ENCODE data around the gene PEX5L. TPM values are rescaled to one million over a fixed set of nuclear protein-coding genes. Genes with fewer than 3 reads are reported as not detected.

The PEX5L gene
- polyA plus RNA-seq, 1 of the 3 experiments (the other 2 are of a cell fraction): not detected

DNA sequence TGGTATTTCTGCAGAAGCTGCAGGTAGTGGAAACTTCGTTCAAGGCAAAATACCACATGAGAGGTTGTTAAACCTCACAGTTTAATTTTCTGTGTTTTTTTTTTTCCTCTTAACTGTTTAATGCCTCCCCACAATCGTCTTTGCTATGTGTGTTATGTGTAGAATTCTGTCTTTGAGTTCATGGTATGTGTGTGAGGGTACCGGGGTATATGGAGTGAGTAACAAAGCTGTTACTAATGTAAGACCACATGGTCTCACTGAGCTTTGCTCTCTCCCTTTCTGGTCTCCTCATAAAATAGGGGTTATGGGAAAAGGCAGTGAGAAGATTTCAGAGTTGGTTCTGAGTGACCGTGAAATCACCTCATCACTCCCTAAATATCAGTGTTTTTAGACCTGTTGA is 240.3 kb downstream of the PEX5L start:
- peaks cover 7% of the 10 kb centered on the region for H3F3A ChIP-seq (replicated peaks; ENCODE audit: insufficient read depth)
- H3K4me1 ChIP-seq (ENCODE audit: control insufficient read depth in 1 of 2, insufficient read depth in 2 of 2, low read depth in 1 of 2, low read length in 1 of 2): peaks cover 0 to 3% of the 10 kb centered on the region in 2 experiments; a peak in 2 of 4 replicates
- no peaks in the 10 kb centered on the region for H3K9me3 ChIP-seq
- no peak overlapping the region for H3K4me3 ChIP-seq (ENCODE audit: low read depth in 2 of 2, low read length in 1 of 2)
- H3K9me2 ChIP-seq: no peaks in the 10 kb centered on the region
- H3K27ac ChIP-seq (ENCODE audit: low read depth in 2 of 2, low read length in 1 of 2): no peak overlapping the region
- no peaks in the 10 kb centered on the region for H3K27me3 ChIP-seq (ENCODE audit: insufficient read depth)
- H3K36me3 ChIP-seq (replicated peaks in 1 of 2; ENCODE audit: control insufficient read depth in 1 of 2, insufficient read depth in 2 of 2, low read length in 1 of 2): no peaks in the 10 kb centered on the region
- H3K79me2 ChIP-seq (ENCODE audit: insufficient read depth): no peaks in the 10 kb centered on the region
- 86% methylated on average over 4 of the region's 4 CpGs for WGBS (ENCODE audit: low lambda C conversion rate)
- H2AFZ ChIP-seq (ENCODE audit: low read depth): no peak overlapping the region
- CTCF ChIA-PET: interaction anchor here (1.0 kb wide), 1 partner anchor 15 kb away, joined by 4 read pairs; no protein-coding TSS in a partner anchor
- H4K20me1 ChIP-seq (ENCODE audit: insufficient read depth): no peaks in the 10 kb centered on the region
- no peak for DNase-seq
- no peak overlapping the region for H3K4me2 ChIP-seq
- TF ChIP-seq NFIC (IDR thresholded peaks at IDR 0.05; ENCODE audit: borderline replicate concordance): no peak
- no peak for TF ChIP-seq CHD2 (IDR thresholded peaks at IDR 0.05; ENCODE audit: low read length, partially characterized antibody)
- no peak for TF ChIP-seq GABPA (IDR thresholded peaks at IDR 0.05; ENCODE audit: low read depth)
- TF ChIP-seq FOSL2 (IDR thresholded peaks at IDR 0.05; ENCODE audit: borderline replicate concordance, low read depth): no peak
- TF ChIP-seq, protein P1, sequence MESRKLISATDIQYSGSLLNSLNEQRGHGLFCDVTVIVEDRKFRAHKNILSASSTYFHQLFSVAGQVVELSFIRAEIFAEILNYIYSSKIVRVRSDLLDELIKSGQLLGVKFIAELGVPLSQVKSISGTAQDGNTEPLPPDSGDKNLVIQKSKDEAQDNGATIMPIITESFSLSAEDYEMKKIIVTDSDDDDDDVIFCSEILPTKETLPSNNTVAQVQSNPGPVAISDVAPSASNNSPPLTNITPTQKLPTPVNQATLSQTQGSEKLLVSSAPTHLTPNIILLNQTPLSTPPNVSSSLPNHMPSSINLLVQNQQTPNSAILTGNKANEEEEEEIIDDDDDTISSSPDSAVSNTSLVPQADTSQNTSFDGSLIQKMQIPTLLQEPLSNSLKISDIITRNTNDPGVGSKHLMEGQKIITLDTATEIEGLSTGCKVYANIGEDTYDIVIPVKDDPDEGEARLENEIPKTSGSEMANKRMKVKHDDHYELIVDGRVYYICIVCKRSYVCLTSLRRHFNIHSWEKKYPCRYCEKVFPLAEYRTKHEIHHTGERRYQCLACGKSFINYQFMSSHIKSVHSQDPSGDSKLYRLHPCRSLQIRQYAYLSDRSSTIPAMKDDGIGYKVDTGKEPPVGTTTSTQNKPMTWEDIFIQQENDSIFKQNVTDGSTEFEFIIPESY (IDR thresholded peaks at IDR 0.05; ENCODE audit: borderline replicate concordance, low read depth): no peak
- no peak for TF ChIP-seq TCF12 (IDR thresholded peaks at IDR 0.05)
- TF ChIP-seq RCOR1 (IDR thresholded peaks at IDR 0.05; ENCODE audit: low read length): no peak
- no peak for TF ChIP-seq FOXM1 (IDR thresholded peaks at IDR 0.05; ENCODE audit: low read depth)
- TF ChIP-seq, protein P2, sequence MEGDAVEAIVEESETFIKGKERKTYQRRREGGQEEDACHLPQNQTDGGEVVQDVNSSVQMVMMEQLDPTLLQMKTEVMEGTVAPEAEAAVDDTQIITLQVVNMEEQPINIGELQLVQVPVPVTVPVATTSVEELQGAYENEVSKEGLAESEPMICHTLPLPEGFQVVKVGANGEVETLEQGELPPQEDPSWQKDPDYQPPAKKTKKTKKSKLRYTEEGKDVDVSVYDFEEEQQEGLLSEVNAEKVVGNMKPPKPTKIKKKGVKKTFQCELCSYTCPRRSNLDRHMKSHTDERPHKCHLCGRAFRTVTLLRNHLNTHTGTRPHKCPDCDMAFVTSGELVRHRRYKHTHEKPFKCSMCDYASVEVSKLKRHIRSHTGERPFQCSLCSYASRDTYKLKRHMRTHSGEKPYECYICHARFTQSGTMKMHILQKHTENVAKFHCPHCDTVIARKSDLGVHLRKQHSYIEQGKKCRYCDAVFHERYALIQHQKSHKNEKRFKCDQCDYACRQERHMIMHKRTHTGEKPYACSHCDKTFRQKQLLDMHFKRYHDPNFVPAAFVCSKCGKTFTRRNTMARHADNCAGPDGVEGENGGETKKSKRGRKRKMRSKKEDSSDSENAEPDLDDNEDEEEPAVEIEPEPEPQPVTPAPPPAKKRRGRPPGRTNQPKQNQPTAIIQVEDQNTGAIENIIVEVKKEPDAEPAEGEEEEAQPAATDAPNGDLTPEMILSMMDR (IDR thresholded peaks at IDR 0.05): no peak
- no peak for TF ChIP-seq YY1 (IDR thresholded peaks at IDR 0.05; ENCODE audit: low read depth)
- TF ChIP-seq EP300 (IDR thresholded peaks at IDR 0.05; ENCODE audit: borderline replicate concordance in 1 of 2, low read depth in 1 of 2, low read length in 1 of 2): no peak
- TF ChIP-seq NRF1 (IDR thresholded peaks at IDR 0.05; ENCODE audit: low read depth, low read length): no peak
- TF ChIP-seq GATA2 (CRISPR knock-in tag; IDR thresholded peaks at IDR 0.05): no peak
- POLR2A ChIA-PET: no interaction called here
- H3K9ac ChIP-seq: no peak overlapping the region

DNA sequence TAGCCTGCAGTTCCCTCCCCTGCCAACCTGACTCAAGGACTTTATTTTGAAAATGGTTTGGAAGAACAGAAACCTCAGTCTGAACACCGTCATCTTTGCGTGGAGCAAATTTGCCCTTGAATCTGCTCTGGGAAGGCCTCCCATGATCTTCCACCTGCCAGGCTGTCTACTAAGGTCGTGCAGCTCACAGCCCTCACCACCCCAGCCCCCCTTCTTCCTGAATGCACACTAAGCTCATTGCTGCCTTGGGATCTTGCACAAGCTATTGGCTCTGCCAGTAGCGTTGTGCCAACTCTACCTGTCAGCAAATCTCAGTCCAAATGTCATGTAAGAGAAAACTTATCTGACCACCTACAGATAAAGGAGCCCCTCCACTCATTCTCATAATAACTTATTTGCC is 242.4 kb downstream of the PEX5L start:
- peaks cover 7% of the 10 kb centered on the region for H3F3A ChIP-seq (replicated peaks; ENCODE audit: insufficient read depth)
- ChIA-PET POLR2A (no interaction called here), CTCF (interaction anchor here (1.7 to 2.1 kb wide), 2 partner anchors 17 to 26 kb away, joined by 5 to 6 read pairs; no protein-coding TSS in a partner anchor)
- 98% methylated on average over 3 of the region's 4 CpGs for whole genome bisulfite sequencing (ENCODE audit: low lambda C conversion rate)
- no peaks in the 10 kb centered on the region for H3K4me1 ChIP-seq (ENCODE audit: control insufficient read depth in 1 of 2, insufficient read depth in 2 of 2, low read depth in 1 of 2, low read length in 1 of 2)
- H3K9me2 ChIP-seq: no peaks in the 10 kb centered on the region
- no peaks in the 10 kb centered on the region for H3K79me2 ChIP-seq (ENCODE audit: insufficient read depth)
- H3K27me3 ChIP-seq (ENCODE audit: insufficient read depth): no peaks in the 10 kb centered on the region
- no peak overlapping the region for H3K27ac ChIP-seq (ENCODE audit: low read depth in 2 of 2, low read length in 1 of 2)
- no peak overlapping the region for H3K9ac ChIP-seq
- no peaks in the 10 kb centered on the region for H4K20me1 ChIP-seq (ENCODE audit: insufficient read depth)
- no peak overlapping the region for H2AFZ ChIP-seq (ENCODE audit: low read depth)
- H3K4me2 ChIP-seq: no peak overlapping the region
- no peaks in the 10 kb centered on the region for H3K36me3 ChIP-seq (replicated peaks in 1 of 2; ENCODE audit: control insufficient read depth in 1 of 2, insufficient read depth in 2 of 2, low read length in 1 of 2)
- H3K9me3 ChIP-seq: no peaks in the 10 kb centered on the region
- H3K4me3 ChIP-seq (ENCODE audit: low read depth in 2 of 2, low read length in 1 of 2): no peak overlapping the region
- no peak for DNase-seq
- TF ChIP-seq, protein P1 (IDR thresholded peaks at IDR 0.05; ENCODE audit: borderline replicate concordance, low read depth): no peak
- TF ChIP-seq JUND (IDR thresholded peaks at IDR 0.05) (no peak), NRF1 (IDR thresholded peaks at IDR 0.05; ENCODE audit: low read depth, low read length) (no peak), YY1 (IDR thresholded peaks at IDR 0.05; ENCODE audit: low read depth) (no peak), EZH2phosphoT487 (IDR thresholded peaks at IDR 0.05; ENCODE audit: borderline replicate concordance, low read depth) (no peak), MEF2A (IDR thresholded peaks at IDR 0.05; ENCODE audit: borderline replicate concordance, low read depth) (no peak), ELF1 (IDR thresholded peaks at IDR 0.05) (no peak), RXRA (IDR thresholded peaks at IDR 0.05; ENCODE audit: borderline replicate concordance, low read depth) (no peak), POLR2AphosphoS5 (IDR thresholded peaks at IDR 0.05; ENCODE audit: low read depth, low read length) (no peak)
- TF ChIP-seq, protein P2 (IDR thresholded peaks at IDR 0.05): no peak
- TF ChIP-seq, protein P3, sequence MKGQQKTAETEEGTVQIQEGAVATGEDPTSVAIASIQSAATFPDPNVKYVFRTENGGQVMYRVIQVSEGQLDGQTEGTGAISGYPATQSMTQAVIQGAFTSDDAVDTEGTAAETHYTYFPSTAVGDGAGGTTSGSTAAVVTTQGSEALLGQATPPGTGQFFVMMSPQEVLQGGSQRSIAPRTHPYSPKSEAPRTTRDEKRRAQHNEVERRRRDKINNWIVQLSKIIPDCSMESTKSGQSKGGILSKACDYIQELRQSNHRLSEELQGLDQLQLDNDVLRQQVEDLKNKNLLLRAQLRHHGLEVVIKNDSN (IDR thresholded peaks at IDR 0.05; ENCODE audit: borderline replicate concordance, low read depth): no peak

All from SK-N-SH (cell line).